RWPE2 (cell line): Measurements from ENCODE around the gene DEPDC5.

Experiments used
- ATAC-seq: fragments of 200-7000 bp; cut with Tn5 transposase; 3 replicates; pipeline ENCODE4 v1.9.1; 2021; ENCODE audit warnings: low read depth
- DNase-seq: peaks from one replicate; pipeline ENCODE4 v3.0.0-alpha.2; 2020; ENCODE audit warnings: low spot score
- H3K27ac ChIP-seq: fragments of 450-650 bp; 2 replicates; pipeline ENCODE4 v1.5.1; 2017; ENCODE audit warnings: mild to moderate bottlenecking; ENCODE audit not compliant: poor library complexity, severe bottlenecking
- H3K27me3 ChIP-seq: fragments of 250-450 bp; sonication (Bioruptor Pico); 2 replicates; pipeline ENCODE4 v1.5.1; 2021; ENCODE audit warnings: mild to moderate bottlenecking, moderate library complexity; ENCODE audit not compliant: insufficient read depth, poor library complexity, severe bottlenecking
- H3K36me3 ChIP-seq: fragments of 250-450 bp; sonication (Bioruptor Pico); 2 replicates; pipeline ENCODE4 v1.5.1; 2020; ENCODE audit warnings: low read depth, mild to moderate bottlenecking, moderate library complexity
- H3K4me1 ChIP-seq: fragments of 250-450 bp; sonication (Bioruptor Pico); 2 replicates; pipeline ENCODE4 v1.5.1; 2021; ENCODE audit warnings: mild to moderate bottlenecking, moderate library complexity; ENCODE audit not compliant: insufficient read depth, poor library complexity, severe bottlenecking
- H3K4me3 ChIP-seq: fragments of 250-450 bp; sonication (Bioruptor Pico); 2 replicates; pipeline ENCODE4 v1.5.1; 2021; ENCODE audit warnings: mild to moderate bottlenecking, moderate library complexity; ENCODE audit not compliant: severe bottlenecking
- H3K9me3 ChIP-seq: fragments of 250-450 bp; sonication (Bioruptor Pico); 2 replicates; pipeline ENCODE4 v1.5.1; 2021; ENCODE audit warnings: mild to moderate bottlenecking, moderate library complexity; ENCODE audit not compliant: severe bottlenecking
- TF ChIP-seq, protein P1 (sequence below): fragments of 450-650 bp; IDR thresholded peaks from one replicate; pipeline ENCODE4 v1.5.1; 2017; ENCODE audit warnings: mild to moderate bottlenecking, moderate library complexity; ENCODE audit not compliant: poor library complexity, severe bottlenecking

DEPDC5 gene

DNA sequence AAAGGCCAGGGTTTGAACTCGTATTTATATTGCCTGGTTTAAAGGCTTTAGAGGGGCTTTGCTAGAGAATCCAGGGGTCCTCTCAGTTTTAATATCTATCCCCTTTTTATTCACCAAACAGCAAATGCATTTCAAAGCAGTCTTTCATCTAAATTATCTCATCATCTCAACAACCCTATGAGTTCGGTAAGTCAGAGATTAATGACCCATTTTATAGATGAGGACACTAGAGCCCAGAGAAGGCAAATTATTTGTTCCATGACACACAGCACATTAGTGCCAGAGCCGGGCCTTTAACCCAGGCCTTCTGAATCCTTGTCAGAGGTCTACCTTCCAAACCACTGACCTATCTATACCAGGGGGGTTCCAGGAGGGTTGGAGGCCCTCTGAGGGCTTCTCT lies 173.7 kb downstream of the DEPDC5 start:
- H3K9me3 ChIP-seq: no peaks in the 10 kb centered on the region
- H3K4me3 ChIP-seq: no peak overlapping the region
- H3K36me3 ChIP-seq: no peaks in the 10 kb centered on the region
- no peak overlapping the region for H3K27ac ChIP-seq
- DNase-seq (no peak), ATAC-seq (no peak)
- no peaks in the 10 kb centered on the region for H3K4me1 ChIP-seq
- TF ChIP-seq, protein P1, sequence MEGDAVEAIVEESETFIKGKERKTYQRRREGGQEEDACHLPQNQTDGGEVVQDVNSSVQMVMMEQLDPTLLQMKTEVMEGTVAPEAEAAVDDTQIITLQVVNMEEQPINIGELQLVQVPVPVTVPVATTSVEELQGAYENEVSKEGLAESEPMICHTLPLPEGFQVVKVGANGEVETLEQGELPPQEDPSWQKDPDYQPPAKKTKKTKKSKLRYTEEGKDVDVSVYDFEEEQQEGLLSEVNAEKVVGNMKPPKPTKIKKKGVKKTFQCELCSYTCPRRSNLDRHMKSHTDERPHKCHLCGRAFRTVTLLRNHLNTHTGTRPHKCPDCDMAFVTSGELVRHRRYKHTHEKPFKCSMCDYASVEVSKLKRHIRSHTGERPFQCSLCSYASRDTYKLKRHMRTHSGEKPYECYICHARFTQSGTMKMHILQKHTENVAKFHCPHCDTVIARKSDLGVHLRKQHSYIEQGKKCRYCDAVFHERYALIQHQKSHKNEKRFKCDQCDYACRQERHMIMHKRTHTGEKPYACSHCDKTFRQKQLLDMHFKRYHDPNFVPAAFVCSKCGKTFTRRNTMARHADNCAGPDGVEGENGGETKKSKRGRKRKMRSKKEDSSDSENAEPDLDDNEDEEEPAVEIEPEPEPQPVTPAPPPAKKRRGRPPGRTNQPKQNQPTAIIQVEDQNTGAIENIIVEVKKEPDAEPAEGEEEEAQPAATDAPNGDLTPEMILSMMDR: no peak
- H3K27me3 ChIP-seq: no peaks in the 10 kb centered on the region

DNA sequence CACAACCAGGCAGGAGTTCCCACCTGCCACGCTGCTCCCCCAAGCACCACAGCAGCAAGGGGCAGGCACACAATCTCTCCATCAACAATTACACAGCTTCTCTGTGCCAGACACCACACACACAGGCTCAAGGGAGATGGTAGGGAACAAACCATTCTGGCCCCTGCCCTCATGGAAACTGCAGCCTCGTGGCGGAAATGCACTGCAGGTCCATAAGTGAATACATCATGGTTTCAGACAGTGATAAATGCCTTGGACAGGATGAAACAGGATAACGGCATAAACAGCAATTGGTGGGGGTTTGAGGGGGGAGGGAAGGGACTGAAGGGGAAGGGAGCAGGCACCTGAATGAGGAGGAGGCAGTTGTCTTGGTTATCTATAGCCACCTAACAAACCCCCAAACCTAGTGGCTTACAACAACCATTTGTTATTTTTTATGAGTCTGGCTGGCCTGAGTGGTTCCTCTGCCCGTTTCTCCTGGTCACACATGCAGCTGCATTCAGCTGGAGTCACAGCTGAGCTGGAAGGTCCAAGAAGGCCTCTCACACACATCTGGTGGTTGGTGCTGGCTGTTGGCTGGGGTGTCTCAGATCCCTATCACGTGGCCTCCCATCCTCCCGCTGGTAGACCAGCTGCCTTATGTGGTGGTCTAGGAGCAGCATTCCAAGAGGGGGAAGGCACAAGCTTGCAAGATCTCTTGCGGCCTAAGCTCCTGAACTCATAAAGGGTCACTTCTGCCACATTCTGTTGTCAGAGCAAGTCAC lies 175.5 kb downstream of the DEPDC5 start:
- H3K4me1 ChIP-seq: no peaks in the 10 kb centered on the region
- no peak overlapping the region for H3K4me3 ChIP-seq
- no peak for DNase-seq
- no peaks in the 10 kb centered on the region for H3K36me3 ChIP-seq
- no peaks in the 10 kb centered on the region for H3K9me3 ChIP-seq
- no peaks in the 10 kb centered on the region for H3K27me3 ChIP-seq
- ATAC-seq: no peak
- TF ChIP-seq, protein P1: no peak
- no peak overlapping the region for H3K27ac ChIP-seq

DNA sequence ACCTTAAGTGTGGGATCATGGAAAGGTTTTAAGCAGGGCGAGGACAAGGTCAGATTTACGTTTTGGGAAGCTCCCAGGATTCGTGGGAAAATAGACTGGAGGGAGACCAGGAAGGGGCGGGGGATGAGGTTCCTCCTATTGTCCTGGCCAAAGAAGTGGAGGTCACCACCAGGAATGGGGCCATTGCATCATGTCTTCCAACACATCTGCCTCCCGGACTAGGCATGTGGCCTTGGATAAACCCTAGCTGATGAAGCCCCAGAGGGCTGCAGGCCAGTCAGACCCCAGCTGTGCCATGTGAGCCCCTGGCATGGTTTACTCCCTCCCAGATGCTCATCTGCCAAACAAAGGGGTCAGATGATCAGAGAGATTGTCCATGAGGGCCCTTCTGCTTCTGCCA lies 179.0 kb downstream of the DEPDC5 start:
- no peak for ATAC-seq
- no peaks in the 10 kb centered on the region for H3K9me3 ChIP-seq
- no peaks in the 10 kb centered on the region for H3K27me3 ChIP-seq
- DNase-seq: no peak
- H3K4me3 ChIP-seq: no peak overlapping the region
- no peak overlapping the region for H3K27ac ChIP-seq
- H3K36me3 ChIP-seq: no peaks in the 10 kb centered on the region
- H3K4me1 ChIP-seq: no peaks in the 10 kb centered on the region
- TF ChIP-seq, protein P1: no peak

DNA sequence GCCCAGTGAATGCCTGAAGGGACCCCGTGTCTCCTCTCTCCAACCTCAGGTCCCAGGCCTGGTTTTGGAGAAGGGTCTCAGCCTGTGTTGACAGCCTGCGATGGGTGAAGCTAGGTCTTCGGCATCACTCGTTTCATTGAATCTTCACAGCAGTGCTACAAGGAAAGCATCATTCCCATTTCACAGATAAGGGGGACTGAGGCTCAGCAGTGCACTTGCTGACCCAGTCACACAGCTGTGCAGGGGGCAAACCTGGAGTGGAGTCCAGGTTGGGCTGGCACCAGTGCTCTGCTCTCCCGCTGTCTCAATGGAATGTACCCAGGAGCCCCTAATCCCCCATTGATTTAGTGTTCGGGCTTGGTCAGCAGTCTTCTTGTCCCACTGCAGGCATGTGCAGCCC lies 179.6 kb downstream of the DEPDC5 start:
- Histone ChIP-seq H3K27ac (no peak overlapping the region), H3K9me3 (no peaks in the 10 kb centered on the region), H3K27me3 (no peaks in the 10 kb centered on the region), H3K4me3 (no peak overlapping the region), H3K4me1 (no peaks in the 10 kb centered on the region), H3K36me3 (no peaks in the 10 kb centered on the region)
- ATAC-seq (no peak), DNase-seq (no peak)
- TF ChIP-seq, protein P1: no peak

DNA sequence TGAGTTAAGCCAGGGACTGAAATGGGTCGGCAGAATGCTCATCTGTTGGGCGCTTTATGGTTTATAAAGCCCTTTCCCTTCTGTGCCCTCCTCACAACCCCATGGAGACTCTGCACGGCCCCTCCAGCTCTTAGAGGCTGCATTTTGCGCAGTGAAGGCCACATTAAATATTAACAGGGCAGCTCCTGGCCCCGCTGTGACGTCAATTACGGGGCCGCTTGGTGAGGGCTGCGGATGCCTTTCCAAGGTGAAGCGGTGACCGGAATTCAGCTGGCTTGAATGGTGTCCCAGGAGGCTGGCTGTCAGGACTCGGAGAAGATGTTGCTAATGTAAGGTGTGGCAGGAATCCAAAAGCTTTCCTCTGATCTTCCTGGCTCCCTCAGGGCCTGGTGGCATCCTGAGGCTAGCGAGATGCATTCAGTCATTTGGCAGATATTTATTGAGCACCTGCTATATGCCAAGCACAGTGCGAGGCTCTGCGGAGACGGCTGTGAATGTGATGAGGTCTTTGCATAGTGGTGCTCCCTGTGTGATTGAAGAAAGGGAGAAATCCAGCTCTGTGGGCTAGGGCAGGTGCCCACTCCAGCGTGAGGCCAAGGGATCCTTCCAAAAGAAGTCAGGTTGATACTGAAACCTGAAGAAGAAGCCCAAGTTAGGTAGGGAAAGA lies 180.1 kb downstream of the DEPDC5 start:
- Histone ChIP-seq H3K4me3 (no peak overlapping the region), H3K27me3 (no peaks in the 10 kb centered on the region), H3K9me3 (no peaks in the 10 kb centered on the region), H3K4me1 (no peaks in the 10 kb centered on the region), H3K36me3 (no peaks in the 10 kb centered on the region), H3K27ac (no peak overlapping the region)
- TF ChIP-seq, protein P1: no peak
- ATAC-seq: no peak
- no peak for DNase-seq
